ENCODE measurements around the gene ZNF304. TPM values are rescaled to one million over a fixed set of nuclear protein-coding genes. Genes with fewer than 3 reads are reported as not detected.

The ZNF304 gene
- total RNA-seq, 4 donors from 2014 or later = 10.7 to 14.1 (median 13.9) TPM

DNA sequence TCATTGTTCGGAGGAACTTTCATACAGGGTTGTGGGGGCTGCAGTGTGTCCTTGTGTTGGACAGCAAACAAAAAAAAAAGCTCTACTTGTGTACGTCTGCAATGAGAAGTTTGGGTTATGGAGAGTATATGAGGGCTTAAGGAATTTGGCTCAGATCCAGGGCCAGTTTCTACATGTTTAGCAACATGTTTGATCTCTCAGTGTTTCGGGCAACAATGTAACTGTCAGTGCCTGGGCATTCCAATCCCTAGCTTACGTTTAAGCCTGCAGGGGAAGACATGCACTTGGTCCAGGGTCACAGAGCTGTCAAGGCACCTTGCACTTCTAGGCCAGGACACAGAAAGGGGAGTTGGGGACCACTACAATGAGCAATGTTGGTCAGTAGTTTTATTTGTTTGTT is 16.9 kb upstream of the ZNF304 start:
- no peak for TF ChIP-seq POLR2A (IDR thresholded peaks at IDR 0.05)
- TF ChIP-seq, protein P1, sequence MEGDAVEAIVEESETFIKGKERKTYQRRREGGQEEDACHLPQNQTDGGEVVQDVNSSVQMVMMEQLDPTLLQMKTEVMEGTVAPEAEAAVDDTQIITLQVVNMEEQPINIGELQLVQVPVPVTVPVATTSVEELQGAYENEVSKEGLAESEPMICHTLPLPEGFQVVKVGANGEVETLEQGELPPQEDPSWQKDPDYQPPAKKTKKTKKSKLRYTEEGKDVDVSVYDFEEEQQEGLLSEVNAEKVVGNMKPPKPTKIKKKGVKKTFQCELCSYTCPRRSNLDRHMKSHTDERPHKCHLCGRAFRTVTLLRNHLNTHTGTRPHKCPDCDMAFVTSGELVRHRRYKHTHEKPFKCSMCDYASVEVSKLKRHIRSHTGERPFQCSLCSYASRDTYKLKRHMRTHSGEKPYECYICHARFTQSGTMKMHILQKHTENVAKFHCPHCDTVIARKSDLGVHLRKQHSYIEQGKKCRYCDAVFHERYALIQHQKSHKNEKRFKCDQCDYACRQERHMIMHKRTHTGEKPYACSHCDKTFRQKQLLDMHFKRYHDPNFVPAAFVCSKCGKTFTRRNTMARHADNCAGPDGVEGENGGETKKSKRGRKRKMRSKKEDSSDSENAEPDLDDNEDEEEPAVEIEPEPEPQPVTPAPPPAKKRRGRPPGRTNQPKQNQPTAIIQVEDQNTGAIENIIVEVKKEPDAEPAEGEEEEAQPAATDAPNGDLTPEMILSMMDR (IDR thresholded peaks at IDR 0.05) = no peak
- no peak for DNase-seq
- intact Hi-C loops (cut with DNase I) = no loop called here
- Histone ChIP-seq H3K27me3 (no peaks in the 10 kb centered on the region), H3K4me1 (no peaks in the 10 kb centered on the region), H3K9me3 (no peaks in the 10 kb centered on the region), H3K4me3 (replicated peaks in 1 of 3) (no peak overlapping the region), H3K36me3 (peaks cover 1 to 2% of the 10 kb centered on the region in 2 donors), H3K27ac (no peak overlapping the region)
- 91 to 92% methylated on average over 4 of the region's 4 CpGs for WGBS, 2 donors

DNA sequence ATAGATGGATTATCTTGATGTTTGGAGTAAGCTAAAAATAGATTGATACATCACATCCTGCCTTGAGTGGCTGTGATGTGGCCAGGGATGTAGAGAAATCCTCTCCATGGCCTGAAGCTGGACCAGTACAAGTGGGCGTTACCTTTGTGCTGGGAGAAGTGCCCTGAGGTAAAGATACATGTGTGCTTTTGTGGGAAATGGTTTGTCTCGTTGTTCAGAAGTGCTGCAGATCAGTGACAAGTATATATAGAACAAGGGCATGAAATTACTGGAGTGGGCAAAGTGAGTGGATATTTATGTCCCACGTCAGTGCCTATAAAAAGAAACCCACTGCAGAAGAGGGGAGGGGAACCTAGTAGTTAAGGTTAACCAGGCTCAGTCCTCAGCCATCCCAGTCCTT is 12.2 kb upstream of the ZNF304 start:
- Histone ChIP-seq H3K9me3 (no peaks in the 10 kb centered on the region), H3K36me3 (no peaks in the 10 kb centered on the region), H3K27ac (no peak overlapping the region), H3K4me3 (replicated peaks in 1 of 3) (no peak overlapping the region), H3K27me3 (no peaks in the 10 kb centered on the region), H3K4me1 (no peaks in the 10 kb centered on the region)
- intact Hi-C loops (cut with DNase I) = no loop called here
- TF ChIP-seq, protein P1 (IDR thresholded peaks at IDR 0.05) = no peak
- no peak for TF ChIP-seq POLR2A (IDR thresholded peaks at IDR 0.05)
- WGBS, 2 donors = 69 to 72% methylated on average over 3 of the region's 3 CpGs
- no peak for DNase-seq

DNA sequence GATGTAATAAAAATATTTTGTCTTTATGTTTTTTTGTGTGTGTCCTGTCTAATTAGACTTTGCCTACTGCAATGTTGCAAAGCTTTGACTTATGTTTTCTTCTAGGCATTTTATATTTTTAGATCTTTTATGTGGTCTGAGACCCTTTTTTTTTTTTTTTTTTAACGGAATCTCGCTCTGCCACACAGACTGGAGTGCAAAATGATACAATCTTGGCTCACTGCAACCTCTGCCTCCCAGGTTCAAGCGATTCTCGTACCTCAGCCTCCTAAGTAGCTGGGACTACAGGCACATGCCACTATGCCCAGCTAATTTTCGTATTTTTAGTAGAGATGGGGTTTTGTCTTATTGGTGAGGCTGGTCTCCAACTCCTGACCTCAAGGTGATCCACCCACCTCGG is 8.5 kb upstream of the ZNF304 start:
- Histone ChIP-seq H3K4me3 (replicated peaks in 1 of 3) (no peak overlapping the region), H3K36me3 (no peaks in the 10 kb centered on the region), H3K27ac (no peak overlapping the region), H3K27me3 (no peaks in the 10 kb centered on the region), H3K9me3 (no peaks in the 10 kb centered on the region), H3K4me1 (no peaks in the 10 kb centered on the region)
- TF ChIP-seq POLR2A (IDR thresholded peaks at IDR 0.05) = no peak
- TF ChIP-seq, protein P1 (IDR thresholded peaks at IDR 0.05) = no peak
- 76 to 78% methylated on average over 6 of the region's 6 CpGs for WGBS, 2 donors
- intact Hi-C loops (cut with DNase I) = no loop called here
- DNase-seq = no peak

DNA sequence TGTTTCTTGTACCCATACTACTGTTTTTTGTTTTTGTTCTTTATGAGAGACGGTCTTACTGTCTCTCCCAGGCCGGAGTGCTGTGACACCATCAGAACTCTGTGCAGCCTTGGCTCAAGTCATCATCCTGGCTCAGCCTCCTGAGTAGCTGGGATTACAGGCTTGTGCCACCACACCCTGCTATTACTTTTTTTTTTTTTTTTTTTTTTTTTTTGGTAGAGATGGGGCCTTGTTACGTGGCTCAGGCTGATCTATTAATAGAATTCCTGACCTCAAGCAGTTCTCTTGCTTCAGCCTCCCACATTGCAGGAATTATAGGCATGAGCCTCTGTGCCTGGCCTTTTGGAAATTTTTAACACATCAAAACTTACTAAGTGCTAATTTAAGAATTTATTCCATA is 2.9 kb upstream of the ZNF304 start:
- no peak for DNase-seq
- intact Hi-C loops (cut with DNase I) = no loop called here
- no peaks in the 10 kb centered on the region for H3K27me3 ChIP-seq
- H3K4me3 ChIP-seq (replicated peaks in 1 of 3) = no peak overlapping the region
- TF ChIP-seq POLR2A (IDR thresholded peaks at IDR 0.05) = no peak
- TF ChIP-seq, protein P1 (IDR thresholded peaks at IDR 0.05) = no peak
- H3K9me3 ChIP-seq = no peaks in the 10 kb centered on the region
- peaks cover 7 to 11% of the 10 kb centered on the region in 2 donors for H3K4me1 ChIP-seq
- no peaks in the 10 kb centered on the region for H3K36me3 ChIP-seq
- WGBS, 2 donors = 70 to 79% methylated on average over 3 of the region's 3 CpGs
- H3K27ac ChIP-seq = no peak overlapping the region

DNA sequence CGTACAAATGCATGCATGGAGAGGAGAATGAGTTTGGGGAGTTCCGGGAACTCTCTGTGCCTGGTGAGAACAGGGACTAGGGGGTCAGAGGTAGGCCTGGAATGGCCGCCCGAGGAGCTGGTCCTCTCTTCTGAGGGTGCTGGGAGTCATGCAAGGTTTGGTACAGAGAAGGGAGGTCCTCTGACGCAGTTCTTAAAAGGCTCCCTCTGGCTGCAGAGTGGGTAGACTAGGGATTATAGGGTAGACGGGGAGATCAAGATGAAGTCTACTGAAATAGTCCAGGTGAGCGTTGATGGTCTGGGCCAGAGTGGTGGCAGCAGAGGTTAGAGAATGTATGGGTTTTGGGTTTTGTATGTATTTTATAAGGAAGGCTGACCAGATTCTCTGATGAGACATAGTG is 796 bp downstream of the ZNF304 start:
- Histone ChIP-seq H3K27me3 (no peaks in the 10 kb centered on the region), H3K27ac (peak overlapping the region in 1 of 3 donors; percentile 74), H3K4me1 (peaks cover 7 to 14% of the 10 kb centered on the region in 2 donors), H3K9me3 (no peaks in the 10 kb centered on the region), H3K36me3 (peaks cover 25 to 28% of the 10 kb centered on the region in 2 donors), H3K4me3 (replicated peaks in 1 of 3) (peak overlapping the region; percentile 82 to 98 (median 85))
- TF ChIP-seq, protein P1 (IDR thresholded peaks at IDR 0.05) = no peak
- TF ChIP-seq POLR2A (IDR thresholded peaks at IDR 0.05) = no peak
- 18 to 25% methylated on average over 6 of the region's 7 CpGs for WGBS, 2 donors
- intact Hi-C loops (cut with DNase I) = no loop called here
- no peak for DNase-seq
